Measurements from ENCODE around the gene RPTOR. TPM values are rescaled to one million over a fixed set of nuclear protein-coding genes. Genes with fewer than 3 reads are reported as not detected.

RPTOR gene
- total RNA-seq, 1 experiment from 2014 or later, result 25.1 TPM

DNA sequence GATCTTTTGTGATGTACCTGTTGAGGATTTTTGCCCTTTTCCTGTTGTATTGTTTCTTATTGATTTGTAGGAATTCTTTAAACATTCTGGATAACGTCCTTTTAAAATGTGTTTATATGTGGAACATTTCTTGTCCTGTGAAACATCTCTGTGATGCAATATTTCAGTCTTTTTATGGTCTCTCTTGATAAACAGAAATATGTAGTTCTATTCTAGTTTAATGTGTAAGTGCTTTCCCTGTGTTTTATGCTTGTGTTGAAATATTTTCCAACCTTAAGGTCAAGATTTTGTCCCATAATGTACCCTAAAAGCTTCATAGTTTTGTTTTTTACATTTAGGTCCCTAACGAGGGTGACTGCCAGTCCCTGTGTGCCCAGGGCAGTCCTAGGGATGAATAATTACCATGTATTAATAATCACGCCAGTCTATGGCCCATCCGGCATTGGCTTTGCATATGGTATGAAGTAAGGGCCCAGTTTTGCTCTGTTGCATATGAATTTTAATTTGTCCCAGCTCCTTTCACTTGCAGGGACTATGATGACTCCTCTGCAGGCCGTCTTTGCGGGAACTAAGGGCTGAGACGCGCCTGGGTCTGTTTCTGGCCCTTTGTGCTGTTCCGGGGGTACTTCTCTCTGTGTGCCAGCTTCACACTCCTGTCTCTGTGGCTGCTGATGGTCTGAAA lies 44.2 kb downstream of the RPTOR start:
- H3K14ac ChIP-seq (ENCODE audit: insufficient read depth, low read length), result no peak overlapping the region
- H3T11ph ChIP-seq (ENCODE audit: low read length), result no peak overlapping the region
- TF ChIP-seq, protein P1, sequence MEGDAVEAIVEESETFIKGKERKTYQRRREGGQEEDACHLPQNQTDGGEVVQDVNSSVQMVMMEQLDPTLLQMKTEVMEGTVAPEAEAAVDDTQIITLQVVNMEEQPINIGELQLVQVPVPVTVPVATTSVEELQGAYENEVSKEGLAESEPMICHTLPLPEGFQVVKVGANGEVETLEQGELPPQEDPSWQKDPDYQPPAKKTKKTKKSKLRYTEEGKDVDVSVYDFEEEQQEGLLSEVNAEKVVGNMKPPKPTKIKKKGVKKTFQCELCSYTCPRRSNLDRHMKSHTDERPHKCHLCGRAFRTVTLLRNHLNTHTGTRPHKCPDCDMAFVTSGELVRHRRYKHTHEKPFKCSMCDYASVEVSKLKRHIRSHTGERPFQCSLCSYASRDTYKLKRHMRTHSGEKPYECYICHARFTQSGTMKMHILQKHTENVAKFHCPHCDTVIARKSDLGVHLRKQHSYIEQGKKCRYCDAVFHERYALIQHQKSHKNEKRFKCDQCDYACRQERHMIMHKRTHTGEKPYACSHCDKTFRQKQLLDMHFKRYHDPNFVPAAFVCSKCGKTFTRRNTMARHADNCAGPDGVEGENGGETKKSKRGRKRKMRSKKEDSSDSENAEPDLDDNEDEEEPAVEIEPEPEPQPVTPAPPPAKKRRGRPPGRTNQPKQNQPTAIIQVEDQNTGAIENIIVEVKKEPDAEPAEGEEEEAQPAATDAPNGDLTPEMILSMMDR (conservative IDR thresholded peaks at IDR 0.05), result no peak
- no peak overlapping the region for H2AK5ac ChIP-seq (ENCODE audit: insufficient read length, low read length)
- H2BK120ac ChIP-seq (ENCODE audit: low read depth, low read length, poor library complexity, severe bottlenecking), result no peak overlapping the region
- H2BK5ac ChIP-seq (ENCODE audit: insufficient read length, low read length), result no peak overlapping the region
- H4K8ac ChIP-seq (replicated peaks; ENCODE audit: insufficient read length, low read depth, low read length), result no peak overlapping the region
- Mint-ChIP-seq H3K9me3 (no peaks in the 10 kb centered on the region), H3K36me3 (ENCODE audit: insufficient read depth in 1 of 3, low read depth in 3 of 3) (no peaks in the 10 kb centered on the region), H3K27ac (peak overlapping the region in 1 of 3 experiments; percentile 60; a peak in 1 of 7 replicates), H3K4me1 (peaks cover 13 to 21% of the 10 kb centered on the region in 2 experiments), H3K4me3 (no peak overlapping the region), H3K27me3 (ENCODE audit: low read depth) (peaks cover 1% of the 10 kb centered on the region; the same call in 1 of the 2 replicates)
- no peak overlapping the region for H3K56ac ChIP-seq (ENCODE audit: insufficient read length, low read depth, low read length)
- no CpG with 5 or more reads among the region's 9 CpGs for WGBS (ENCODE audit: extremely low coverage, insufficient read length, low lambda C conversion rate)
- no peak overlapping the region for H3K4ac ChIP-seq (ENCODE audit: low read depth, low read length)
- no peaks in the 10 kb centered on the region for H3K27me3 ChIP-seq (ENCODE audit: insufficient read depth, low read length)
- no peak overlapping the region for H4K91ac ChIP-seq (ENCODE audit: insufficient read length, low read depth, low read length)
- no peak overlapping the region for H3K27ac ChIP-seq (ENCODE audit: insufficient read length, low read depth, low read length)
- peaks cover 6% of the 10 kb centered on the region; the same call in 1 of the 2 replicates for H3K79me2 ChIP-seq (ENCODE audit: insufficient read depth, low read length)
- H3K4me2 ChIP-seq (ENCODE audit: insufficient read depth, insufficient read length, low read length), result no peak overlapping the region
- H3K23ac ChIP-seq (ENCODE audit: insufficient read length, low read depth, low read length), result no peak overlapping the region
- peaks cover 10% of the 10 kb centered on the region for H3K79me1 ChIP-seq (ENCODE audit: insufficient read depth, low read depth, low read length, poor library complexity, severe bottlenecking)
- no peaks in the 10 kb centered on the region for H3K4me1 ChIP-seq (ENCODE audit: insufficient read depth, low read length)
- no peaks in the 10 kb centered on the region for H3K23me2 ChIP-seq (ENCODE audit: insufficient read length, low read depth, low read length, poor library complexity, severe bottlenecking)
- H4K20me1 ChIP-seq (ENCODE audit: control insufficient read depth, insufficient read depth, insufficient read length), result no peaks in the 10 kb centered on the region
- no peak overlapping the region for H2AFZ ChIP-seq (ENCODE audit: low read length)
- H2BK12ac ChIP-seq (ENCODE audit: insufficient read length, low read depth, low read length), result no peak overlapping the region
- no peak overlapping the region for H2BK20ac ChIP-seq (ENCODE audit: low read depth, low read length, poor library complexity, severe bottlenecking)
- no peak overlapping the region for H4K5ac ChIP-seq (ENCODE audit: insufficient read length, low read depth, low read length)
- H3K9ac ChIP-seq (ENCODE audit: extremely low read depth, insufficient read length, low read length), result no peak overlapping the region
- H2BK15ac ChIP-seq (ENCODE audit: low read depth, low read length), result no peak overlapping the region
- DNase-seq, result no peak
- no peak overlapping the region for H3K18ac ChIP-seq (ENCODE audit: insufficient read length, low read depth, low read length)
- H3K9me3 ChIP-seq (ENCODE audit: control insufficient read depth, low read depth, low read length), result no peaks in the 10 kb centered on the region

All from H9 (cell line).